SIG-M5 treated with dmso at 0.1 percent for 504 hours (cell line): Measurements from ENCODE around the gene TRIOBP.
"Not testable (repeated sequence)": the region's sequence is repeated elsewhere in the genome, so short reads cannot be mapped to it uniquely, and the experiment has no call there.

ENCODE experiments used
- DNase-seq: peaks from one replicate; lab custom pipeline; 2025; ENCODE audit not compliant: unreplicated experiment; lab: John Stamatoyannopoulos, UW

Gene TRIOBP, protein sequence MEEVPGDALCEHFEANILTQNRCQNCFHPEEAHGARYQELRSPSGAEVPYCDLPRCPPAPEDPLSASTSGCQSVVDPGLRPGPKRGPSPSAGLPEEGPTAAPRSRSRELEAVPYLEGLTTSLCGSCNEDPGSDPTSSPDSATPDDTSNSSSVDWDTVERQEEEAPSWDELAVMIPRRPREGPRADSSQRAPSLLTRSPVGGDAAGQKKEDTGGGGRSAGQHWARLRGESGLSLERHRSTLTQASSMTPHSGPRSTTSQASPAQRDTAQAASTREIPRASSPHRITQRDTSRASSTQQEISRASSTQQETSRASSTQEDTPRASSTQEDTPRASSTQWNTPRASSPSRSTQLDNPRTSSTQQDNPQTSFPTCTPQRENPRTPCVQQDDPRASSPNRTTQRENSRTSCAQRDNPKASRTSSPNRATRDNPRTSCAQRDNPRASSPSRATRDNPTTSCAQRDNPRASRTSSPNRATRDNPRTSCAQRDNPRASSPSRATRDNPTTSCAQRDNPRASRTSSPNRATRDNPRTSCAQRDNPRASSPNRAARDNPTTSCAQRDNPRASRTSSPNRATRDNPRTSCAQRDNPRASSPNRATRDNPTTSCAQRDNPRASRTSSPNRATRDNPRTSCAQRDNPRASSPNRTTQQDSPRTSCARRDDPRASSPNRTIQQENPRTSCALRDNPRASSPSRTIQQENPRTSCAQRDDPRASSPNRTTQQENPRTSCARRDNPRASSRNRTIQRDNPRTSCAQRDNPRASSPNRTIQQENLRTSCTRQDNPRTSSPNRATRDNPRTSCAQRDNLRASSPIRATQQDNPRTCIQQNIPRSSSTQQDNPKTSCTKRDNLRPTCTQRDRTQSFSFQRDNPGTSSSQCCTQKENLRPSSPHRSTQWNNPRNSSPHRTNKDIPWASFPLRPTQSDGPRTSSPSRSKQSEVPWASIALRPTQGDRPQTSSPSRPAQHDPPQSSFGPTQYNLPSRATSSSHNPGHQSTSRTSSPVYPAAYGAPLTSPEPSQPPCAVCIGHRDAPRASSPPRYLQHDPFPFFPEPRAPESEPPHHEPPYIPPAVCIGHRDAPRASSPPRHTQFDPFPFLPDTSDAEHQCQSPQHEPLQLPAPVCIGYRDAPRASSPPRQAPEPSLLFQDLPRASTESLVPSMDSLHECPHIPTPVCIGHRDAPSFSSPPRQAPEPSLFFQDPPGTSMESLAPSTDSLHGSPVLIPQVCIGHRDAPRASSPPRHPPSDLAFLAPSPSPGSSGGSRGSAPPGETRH (N-terminal part only)

GRCh38 chr22:37696657-37697537 is at the start of gene TRIOBP:
Gene TRIOBP, plus strand, starts transcription at chr22:37697048. Its CDS starts 4,318 bp downstream, at chr22:37701366.
- peak; percentile 35 for DNase-seq

- DNase-seq, result no peak
Measured at GRCh38 chr22:37647317-37647716, 49.5 kb upstream of the TRIOBP start.

GRCh38 chr22:37647928-37648327 is 48.9 kb upstream of the TRIOBP start:
- no peak for DNase-seq

DNA sequence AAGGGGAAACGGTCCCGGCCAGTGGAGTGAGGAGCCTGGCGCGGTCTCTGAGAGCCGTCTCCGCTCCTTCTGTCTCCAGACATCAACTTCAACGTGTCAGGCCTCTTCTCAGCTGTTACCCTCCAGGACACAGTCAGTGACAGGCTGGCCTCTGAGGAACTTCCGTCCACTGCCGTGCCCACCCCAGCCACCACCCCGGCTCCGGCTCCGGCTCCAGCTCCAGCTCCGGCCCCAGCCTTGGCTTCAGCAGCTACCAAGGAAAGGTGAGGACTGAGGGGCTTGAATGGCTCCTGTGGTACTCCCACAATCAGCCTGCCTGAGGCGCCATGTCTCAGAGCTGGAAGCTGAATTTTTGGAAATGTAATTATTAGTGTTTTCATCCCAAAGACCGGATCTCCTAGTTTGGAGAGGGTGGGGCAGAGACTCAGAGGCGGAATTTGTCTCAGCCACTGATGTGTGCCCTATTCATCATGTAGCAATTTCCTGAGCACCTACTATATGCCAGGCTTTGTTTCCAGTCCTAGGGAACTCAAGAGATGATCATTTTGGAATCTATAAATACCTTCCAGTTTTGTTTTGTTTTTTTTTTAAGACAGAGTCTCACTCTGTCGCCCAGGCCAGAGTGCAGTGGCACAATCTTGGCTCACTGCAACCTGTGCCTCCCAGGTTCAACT is 46.2 kb upstream of the TRIOBP start:
- DNase-seq, result no peak

GRCh38 chr22:37654563-37655251 is 42.1 kb upstream of the TRIOBP start:
- no peak for DNase-seq

DNA sequence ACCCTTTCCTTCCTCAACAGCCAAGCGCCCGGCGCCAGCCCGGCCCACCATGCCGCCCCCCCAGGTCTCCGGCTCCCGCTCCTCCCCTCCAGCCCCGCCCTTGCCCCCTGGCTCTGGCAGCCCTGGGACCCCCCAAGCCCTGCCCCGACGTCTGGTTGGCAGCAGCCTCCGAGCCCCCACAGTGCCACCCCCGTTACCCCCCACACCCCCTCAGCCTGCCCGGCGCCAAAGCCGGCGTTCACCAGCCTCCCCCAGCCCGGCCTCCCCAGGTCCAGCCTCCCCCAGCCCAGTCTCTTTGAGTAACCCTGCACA is 41.6 kb upstream of the TRIOBP start:
- no peak for DNase-seq

DNA sequence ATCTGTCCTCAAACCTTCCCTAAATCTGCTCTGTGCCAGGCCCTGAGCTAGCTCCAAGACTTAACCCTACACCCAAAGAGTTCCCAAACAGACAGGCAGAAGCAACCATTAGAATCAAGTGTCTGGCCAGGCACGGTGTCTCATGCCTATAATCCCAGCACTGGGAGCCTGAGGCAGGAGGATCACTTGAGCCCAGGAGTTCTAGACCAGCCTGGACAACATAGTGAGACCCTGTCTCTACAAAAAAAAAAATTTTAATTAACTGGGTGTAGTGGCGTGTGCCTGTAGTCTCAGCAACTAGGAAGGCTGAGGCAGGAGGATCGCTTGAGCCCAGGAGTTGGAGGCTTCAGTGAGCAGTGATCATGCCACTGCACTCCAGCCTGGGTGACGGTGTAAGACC is 40.3 kb upstream of the TRIOBP start:
- DNase-seq, result not testable (repeated sequence)

DNA sequence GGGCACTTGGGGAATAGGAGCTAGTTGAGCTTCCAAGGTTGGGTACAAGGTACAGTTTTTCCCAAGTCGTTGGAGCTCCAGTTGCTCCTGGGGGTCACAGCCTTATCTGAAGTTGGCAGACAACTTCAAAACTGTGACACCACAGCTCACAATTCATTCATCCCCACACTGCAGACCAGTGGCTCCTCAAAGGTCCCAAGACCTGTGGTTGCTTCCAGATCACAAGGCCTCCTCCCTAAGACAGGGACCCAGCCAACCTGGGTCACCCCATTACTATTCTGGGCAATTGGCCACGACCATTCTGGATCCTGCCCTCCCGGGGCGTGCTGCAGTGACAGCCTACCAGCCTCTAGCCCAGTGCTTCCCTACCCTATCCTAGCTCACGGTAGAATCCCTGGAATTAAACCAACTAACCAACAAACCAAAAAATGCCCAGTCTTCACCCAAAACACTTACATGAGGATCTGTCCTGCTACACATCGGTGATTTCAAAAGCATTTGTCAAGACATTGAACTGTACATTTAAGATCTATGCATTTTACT is 39.2 kb upstream of the TRIOBP start:
- DNase-seq, result no peak

- peak; percentile 99 for DNase-seq
Measured at GRCh38 chr22:37658133-37659065, 38.4 kb upstream of the TRIOBP start, which contains the start of gene PDXP. Gene PDXP, plus strand, starts transcription at chr22:37658723. Its CDS starts 60 bp downstream, at chr22:37658783.

GRCh38 chr22:37659066-37659896 is 37.6 kb upstream of the TRIOBP start:
- no peak for DNase-seq

- no peak for DNase-seq
Measured at GRCh38 chr22:37659897-37660708, 36.7 kb upstream of the TRIOBP start.

- no peak for DNase-seq
Measured at GRCh38 chr22:37660709-37661045, 36.2 kb upstream of the TRIOBP start.

- DNase-seq, result no peak
Measured at GRCh38 chr22:37661160-37661924, 35.5 kb upstream of the TRIOBP start.

DNA sequence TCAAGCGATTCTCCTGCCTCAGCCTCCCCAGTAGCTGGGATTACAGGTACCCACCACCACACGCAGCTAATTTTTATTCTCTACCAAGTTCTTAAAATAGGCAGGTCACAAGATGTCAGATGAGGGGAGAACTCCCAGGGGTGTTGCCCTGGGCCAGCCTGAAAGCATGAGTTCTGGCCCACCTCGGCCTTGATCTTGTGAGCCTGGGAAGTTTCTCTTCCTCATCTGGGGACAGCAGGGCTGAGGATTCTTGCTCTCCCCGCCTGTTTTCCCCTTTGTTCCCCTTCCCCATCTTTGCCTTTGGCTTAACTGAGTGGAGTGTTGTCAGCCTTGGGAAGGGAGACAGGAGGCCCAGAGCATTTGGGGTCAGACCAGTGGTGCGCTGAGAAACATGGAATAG is 34.8 kb upstream of the TRIOBP start:
- no peak for DNase-seq

GRCh38 chr22:37663521-37664140 is 33.2 kb upstream of the TRIOBP start:
- DNase-seq, result no peak
